Subcutaneous adipose tissue (tissue), 4 donors: ENCODE measurements around the gene NAA10. TPM values are rescaled to one million over a fixed set of nuclear protein-coding genes. Genes with fewer than 3 reads are reported as not detected.

Experiments
- total RNA-seq, 4 donors: library from RNA; depleted of rRNA; stranded (reverse); fragments of >200 nt; gene quantifications; one replicate each; pipeline ENCODE4 v1.1.0, GENCODE V29; 2016
- TF ChIP-seq, protein P1 (sequence below): fragments of 450-650 bp; IDR thresholded peaks from one replicate; pipeline ENCODE4 v1.5.1; 2016; ENCODE audit warnings: low read depth, mild to moderate bottlenecking, control low read depth, antibody characterized with exemption, moderate library complexity

NAA10 gene
- total RNA-seq: 10 to 100 TPM; 69.4 to 87.8 (median 76.5) TPM

DNA sequence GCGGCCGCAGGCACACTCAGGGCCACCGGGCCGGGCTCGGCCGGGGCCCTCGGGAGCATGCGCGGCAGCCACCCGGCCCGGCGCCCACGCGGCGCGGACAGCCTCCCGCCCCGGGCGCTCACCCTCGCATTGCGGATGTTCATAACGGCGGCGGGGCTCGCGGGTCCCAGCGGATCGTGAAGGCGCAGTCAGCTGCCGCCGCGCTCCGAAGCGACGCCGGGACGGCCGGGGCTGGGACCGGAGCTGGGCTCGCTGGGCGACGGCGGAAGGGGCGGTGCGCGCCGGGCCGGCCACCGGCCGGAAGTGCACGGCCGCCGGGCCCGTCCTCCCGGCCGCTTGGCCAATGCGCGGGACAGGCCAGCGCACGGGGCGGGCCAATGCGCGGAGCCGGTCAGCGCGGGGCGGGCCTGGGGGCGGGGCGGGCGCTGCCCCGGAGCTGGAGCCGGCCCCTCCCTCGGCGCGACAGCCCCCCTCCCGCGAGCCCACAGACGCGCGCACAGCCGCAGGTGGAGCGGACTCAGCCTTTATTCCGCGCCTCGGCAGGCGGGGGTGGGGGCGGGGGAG, at the start of gene NAA10:
NAA10 (minus strand) TSS at position 276 of the 564 bp plus-strand sequence; CDS start at position 143, 133 bp downstream.
- TF ChIP-seq, protein P1, sequence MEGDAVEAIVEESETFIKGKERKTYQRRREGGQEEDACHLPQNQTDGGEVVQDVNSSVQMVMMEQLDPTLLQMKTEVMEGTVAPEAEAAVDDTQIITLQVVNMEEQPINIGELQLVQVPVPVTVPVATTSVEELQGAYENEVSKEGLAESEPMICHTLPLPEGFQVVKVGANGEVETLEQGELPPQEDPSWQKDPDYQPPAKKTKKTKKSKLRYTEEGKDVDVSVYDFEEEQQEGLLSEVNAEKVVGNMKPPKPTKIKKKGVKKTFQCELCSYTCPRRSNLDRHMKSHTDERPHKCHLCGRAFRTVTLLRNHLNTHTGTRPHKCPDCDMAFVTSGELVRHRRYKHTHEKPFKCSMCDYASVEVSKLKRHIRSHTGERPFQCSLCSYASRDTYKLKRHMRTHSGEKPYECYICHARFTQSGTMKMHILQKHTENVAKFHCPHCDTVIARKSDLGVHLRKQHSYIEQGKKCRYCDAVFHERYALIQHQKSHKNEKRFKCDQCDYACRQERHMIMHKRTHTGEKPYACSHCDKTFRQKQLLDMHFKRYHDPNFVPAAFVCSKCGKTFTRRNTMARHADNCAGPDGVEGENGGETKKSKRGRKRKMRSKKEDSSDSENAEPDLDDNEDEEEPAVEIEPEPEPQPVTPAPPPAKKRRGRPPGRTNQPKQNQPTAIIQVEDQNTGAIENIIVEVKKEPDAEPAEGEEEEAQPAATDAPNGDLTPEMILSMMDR: no peak

DNA sequence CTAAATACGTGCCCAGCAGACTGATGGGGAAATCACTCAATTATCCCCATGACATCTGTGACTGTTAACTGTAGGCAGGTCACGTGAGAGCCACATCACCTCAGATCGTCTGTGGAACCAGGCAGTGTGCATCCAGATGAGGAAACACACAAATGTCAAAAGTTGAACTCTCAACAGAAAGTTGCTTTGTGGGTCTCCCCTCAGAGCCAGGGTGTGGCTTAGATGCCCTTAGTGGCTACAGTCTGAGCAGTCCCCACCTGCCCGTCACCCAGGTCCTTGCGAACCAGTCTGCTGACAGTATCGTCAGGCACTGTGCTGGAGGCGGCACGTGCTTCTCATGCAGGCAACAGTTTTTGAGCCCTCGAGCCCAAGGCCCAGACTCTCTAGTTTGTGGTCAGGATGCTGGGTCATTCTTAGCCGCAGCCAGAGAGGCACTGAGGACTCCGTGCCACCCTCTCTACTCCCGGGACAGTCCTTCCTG, 48.5 kb upstream of the NAA10 start:
- TF ChIP-seq, protein P1: no peak

DNA sequence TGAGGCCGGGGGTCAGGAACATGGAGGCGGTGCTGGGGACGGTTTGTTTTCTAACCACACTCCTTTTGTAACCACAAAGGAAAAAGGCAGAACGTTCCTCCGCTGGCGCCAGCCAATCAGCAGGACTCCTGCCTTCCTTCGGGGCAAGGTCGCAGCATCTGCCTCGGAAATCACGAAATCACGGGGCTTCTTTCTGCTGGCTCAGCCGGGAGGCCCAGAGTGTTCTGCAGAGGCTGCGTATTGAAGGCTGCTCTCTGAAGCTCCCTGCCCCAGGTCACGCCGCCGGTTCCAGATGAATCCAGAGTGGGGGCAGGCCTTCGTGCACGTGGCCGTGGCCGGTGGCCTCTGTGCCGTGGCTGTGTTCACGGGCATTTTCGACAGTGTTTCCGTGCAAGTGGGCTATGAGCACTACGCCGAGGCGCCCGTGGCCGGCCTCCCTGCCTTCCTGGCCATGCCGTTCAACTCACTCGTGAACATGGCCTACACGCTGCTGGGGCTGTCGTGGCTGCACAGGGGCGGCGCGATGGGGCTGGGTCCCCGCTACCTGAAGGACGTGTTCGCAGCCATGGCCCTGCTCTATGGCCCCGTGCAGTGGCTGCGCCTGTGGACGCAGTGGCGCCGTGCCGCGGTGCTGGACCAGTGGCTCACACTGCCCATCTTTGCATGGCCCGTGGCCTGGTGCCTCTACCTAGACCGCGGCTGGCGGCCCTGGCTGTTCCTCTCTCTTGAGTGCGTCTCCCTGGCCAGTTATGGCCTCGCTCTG, 47.1 kb upstream of the NAA10 start:
- TF ChIP-seq, protein P1: no peak

DNA sequence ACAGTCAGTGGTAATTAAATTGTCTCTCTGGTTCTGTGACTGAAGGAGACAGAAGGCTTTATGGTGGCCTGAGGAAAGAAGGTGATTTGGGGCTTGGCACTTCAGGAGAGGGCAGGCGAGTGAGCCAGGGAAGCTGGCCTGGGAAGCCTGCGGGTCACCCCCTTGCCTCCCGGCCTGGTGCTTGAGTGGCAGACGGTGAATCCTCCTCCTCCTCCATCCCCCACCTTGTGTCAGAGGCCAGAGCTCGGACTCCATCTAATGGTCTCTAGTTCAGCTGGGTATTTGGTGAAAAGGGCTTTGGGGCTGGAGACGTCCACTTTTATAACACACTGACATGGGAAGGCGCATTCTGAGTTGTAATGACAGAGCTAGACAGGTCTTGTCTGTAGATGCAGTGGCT, 46.4 kb upstream of the NAA10 start:
- TF ChIP-seq, protein P1: no peak

DNA sequence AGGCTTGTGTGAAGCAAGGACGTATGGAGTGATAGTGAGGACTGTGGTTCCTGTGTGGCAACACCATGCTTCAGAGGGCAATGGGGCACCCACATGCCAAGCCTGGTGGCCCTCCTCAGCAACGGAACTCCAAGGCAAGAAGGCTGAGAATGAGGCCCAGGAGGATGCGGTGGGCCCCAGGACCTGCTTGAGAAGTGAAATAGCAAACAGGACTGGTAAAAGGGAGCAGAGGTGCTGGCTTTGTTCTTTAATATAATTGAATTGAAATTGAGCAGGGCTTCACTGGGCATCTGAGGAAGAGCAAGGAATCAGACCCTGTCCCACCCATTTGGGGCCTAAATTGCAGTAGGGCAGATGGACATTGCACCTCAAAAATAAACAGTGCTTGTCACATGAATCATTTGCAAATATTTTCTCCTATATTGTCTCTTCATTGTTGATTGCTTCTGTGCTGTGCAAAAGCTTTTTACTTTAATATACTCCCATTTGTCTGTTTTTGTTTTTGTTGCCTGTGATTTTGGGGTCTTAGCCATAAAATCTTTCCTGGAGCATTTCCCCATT, 40.0 kb upstream of the NAA10 start:
- TF ChIP-seq, protein P1: no peak

DNA sequence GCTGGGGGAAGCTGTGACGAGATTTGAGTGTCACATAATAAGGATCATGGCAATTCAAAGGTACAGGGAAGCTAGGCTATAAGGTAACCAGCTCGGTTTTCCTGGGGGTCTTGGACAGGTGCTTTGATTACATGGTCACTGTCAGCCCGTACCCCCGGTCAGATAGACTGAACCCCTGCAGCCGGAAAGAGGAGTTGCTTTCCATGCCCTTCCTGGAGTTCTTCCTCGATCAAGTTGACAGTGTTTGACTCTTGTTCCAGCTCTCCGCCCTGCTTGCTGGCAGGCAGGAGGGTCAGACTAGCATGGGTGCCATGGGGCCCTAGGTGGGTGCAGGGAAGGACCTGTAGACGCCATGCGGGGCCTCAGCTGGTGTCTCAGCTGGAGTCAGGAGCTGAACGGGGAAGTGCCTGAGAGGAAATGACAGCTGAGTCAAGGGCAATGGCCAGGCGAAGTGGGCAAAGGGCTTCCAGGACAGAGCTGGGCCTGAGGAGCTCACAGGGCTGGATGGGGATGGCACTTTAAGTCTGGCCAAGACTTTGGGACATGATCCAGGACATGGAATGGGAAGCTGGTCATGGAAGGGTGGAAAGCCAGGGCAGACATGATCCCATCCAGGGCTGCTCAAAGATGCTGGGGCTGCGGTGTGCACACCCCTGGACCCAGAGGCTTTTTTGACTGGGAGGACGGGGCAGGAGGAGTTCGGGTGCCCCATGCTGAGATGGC, 39.3 kb upstream of the NAA10 start:
- TF ChIP-seq, protein P1: no peak
